ENCODE measurements around the gene ZDHHC12.
"Not testable (repeated sequence)": the region's sequence is repeated elsewhere in the genome, so short reads cannot be mapped to it uniquely, and the experiment has no call there.

ZDHHC12 gene

DNA sequence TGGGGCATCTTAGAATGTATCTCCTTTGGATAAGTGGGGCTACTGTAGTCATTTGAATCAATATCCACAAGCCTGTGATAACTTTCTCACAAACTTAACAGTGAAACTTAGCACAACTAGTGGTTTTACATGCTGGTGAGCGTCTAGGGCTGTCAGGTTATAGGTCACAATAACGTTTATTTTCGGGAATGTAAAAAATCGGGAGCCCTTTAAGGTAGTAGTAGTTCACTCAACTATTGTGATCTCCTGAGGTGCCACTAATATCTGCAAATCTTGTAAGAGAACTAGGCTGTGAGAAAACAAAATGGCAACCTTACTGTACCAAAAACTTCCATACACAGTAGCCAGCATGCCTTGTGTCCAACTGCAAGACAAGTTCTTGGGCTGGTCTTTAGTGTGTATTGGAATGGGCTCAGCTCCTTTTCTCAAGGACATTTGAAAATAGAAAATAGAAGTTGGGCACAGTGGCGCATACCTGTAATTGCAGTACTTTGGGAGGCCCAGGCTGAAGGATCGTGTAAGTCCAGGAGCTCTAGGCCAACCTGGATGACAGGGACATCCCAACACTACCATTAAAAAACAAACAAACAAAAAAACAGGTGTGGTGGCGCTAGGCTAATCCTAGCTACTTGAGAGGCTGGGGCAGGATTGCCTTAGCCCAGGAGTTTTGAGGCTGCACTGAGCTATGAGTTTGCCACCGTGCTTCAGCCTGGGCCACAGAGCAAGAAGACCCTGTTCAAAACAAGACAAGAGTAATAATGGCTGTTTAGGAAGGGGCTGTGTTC is 26.8 kb downstream of the ZDHHC12 start:
- no peak for DNase-seq
- TF ChIP-seq POLR2A (IDR thresholded peaks at IDR 0.05; ENCODE audit: low read length) (no peak), GATA1 (IDR thresholded peaks at IDR 0.05; ENCODE audit: low read depth, low read length) (no peak)

DNA sequence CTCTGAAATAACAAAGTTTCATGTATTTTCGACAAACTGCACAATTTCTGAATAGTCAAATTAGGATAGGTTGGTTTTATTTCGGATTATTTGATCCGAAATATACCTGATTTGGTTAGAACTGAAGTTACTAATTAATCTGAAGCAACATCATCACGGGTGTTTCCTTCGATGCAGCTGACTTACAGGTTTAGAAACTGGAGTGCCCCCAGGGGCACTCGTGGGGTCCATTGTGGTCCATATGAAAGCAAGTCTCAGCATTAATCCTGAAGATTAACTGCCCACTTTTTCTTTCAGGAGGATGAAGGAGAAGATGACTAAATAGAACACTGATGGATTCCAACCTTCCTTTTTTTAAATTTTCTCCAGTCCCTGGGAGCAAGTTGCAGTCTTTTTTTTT is 29.6 kb downstream of the ZDHHC12 start:
- no peak for TF ChIP-seq POLR2A (IDR thresholded peaks at IDR 0.05; ENCODE audit: low read length)
- TF ChIP-seq GATA1 (IDR thresholded peaks at IDR 0.05; ENCODE audit: low read depth, low read length) = no peak
- DNase-seq = no peak

DNA sequence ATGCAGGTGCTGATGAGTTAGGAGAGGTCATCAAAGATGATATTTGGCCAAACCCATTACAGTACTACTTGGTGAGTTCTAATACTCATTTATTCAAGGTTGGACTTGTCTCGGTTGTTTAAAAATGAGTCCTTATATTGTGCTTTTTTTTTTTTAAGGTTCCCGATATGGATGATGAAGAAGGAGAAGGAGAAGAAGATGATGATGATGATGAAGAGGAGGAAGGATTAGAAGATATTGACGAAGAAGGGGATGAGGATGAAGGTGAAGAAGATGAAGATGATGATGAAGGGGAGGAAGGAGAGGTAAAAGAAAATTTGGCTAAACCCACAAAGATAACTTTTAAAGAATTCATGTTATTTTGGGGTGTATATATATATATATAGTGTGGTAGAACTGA is 30.2 kb downstream of the ZDHHC12 start:
- DNase-seq = not testable (repeated sequence)

DNA sequence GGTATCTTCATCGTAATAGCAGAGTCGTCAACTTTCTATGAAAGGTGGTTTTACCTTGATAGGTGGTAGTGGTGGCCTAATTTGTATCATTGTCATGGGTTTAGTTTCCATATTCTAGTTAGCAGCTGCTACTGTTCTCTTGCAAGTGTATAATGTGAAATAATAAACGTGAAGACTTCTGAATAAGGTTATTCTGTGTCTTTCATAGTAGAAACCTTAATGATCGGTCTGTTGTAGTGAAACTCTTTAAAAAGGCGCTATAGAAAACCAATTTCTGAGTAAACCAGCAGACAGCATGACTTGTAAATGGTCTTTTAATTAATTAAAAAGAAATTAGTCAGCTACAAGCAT is 33.3 kb downstream of the ZDHHC12 start:
- TF ChIP-seq POLR2A (IDR thresholded peaks at IDR 0.05; ENCODE audit: low read length) (no peak), GATA1 (IDR thresholded peaks at IDR 0.05; ENCODE audit: low read depth, low read length) (no peak)
- DNase-seq = no peak

DNA sequence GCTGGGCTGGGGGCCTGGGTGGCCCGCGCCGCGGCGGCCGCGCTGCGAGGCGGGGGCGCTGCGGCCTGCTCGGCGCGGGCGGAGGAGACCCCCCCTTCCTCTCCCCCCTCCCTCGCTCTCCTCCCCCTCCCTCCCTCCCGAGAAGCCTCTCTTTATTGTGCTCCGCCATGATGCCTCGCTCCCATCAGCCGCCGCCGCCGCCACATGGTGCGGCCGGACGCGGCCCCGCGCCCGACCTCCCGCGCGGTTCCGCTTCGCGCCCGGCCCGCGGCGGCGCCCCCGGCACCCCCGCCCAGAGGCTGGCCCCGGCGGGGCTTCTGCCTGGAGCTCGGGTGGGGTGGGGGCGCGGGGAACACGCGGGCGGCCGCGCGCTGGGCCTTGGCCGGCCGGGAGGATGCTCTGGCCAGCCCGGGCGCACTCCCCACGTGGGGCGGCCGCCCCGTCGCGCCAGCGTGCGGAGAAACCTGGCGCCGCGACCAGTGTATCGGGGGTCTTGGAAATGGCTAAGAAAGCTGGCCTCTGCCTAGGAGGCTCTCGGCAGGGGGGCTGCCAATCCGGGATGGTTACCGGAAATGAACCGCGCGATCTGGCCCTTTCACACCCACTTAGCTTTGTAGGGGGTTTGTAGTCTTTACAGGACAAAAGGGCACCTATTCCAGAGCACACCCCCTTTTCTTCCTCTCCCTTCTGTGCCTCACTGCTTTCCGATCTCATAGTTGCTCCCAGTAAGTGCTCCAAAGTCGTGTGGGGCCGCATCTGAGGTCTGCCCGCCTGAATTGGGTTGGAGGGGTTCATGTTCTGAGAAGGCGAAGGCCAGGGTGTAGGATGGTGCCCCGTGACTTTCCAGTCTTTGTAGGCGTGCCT is 33.9 kb downstream of the ZDHHC12 start:
- peak; percentile 70 to 77 for DNase-seq
- TF ChIP-seq POLR2A (IDR thresholded peaks at IDR 0.05; ENCODE audit: low read length) (no peak), GATA1 (IDR thresholded peaks at IDR 0.05; ENCODE audit: low read depth, low read length) (no peak)

DNA sequence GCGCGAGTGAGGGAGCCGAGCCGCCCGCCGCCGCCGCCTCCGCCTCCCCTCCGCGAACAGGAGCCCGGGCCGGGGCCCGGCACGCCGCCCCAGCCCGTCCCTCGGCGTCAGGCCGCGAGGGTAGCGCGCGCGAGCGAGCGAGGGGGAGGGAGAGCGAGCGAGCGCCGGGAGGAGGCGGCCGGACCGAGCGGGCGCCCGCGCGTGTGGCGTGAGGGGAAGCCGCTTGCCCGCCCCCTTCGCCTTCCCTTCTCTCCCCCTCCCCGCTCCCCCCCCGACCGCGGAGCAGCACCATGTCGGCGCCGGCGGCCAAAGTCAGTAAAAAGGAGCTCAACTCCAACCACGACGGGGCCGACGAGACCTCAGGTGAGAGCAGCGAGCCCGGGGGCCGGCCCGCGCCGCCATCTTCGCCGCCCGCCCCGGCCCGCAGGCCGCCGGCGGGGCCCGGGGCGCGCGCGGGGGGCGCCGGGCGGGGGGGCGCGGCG is 34.6 kb downstream of the ZDHHC12 start:
- DNase-seq = peak; percentile 81 to 88
- TF ChIP-seq POLR2A (IDR thresholded peaks at IDR 0.05; ENCODE audit: low read length) = peak; percentile 11
- no peak for TF ChIP-seq GATA1 (IDR thresholded peaks at IDR 0.05; ENCODE audit: low read depth, low read length)

DNA sequence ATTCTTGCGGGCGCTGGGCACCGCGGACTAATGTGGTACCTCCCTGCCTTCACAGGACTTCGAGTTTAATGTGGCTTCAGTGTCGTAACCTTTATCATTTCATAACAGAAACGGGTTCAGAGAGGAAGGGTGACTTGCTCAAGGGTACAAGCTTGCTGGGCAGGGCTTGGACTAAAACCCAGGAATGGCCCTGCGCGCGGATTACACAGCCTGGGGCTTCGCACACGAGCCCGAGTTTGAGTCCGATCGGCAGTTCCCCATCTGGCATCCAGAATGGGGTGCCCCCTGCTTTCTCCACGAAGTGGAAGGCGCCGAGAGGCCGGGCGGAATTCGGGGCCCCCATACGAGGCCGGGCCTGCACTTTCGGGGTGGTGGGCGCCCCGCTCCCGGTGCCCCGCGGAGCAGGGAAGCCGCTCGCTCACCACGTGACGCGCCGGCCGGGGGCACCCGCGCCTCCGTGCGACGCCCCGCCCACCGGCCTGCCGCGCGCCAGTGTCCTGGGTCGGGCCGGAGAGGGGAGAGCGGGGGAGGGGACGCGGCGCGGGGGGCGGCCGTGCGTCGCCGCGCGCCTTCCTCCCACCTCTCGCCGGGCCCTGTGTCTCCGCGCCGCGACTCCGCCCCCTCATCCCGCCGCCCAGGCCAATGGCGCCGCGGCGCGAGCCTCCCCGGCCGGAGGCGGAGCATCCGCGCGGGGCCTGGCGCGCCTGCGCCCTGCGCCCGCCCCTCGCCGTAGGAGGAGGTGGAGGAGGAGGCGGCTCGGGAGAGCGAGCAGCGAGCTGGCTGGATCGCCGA is 35.2 kb downstream of the ZDHHC12 start, which contains the start of gene SET:
Gene SET, plus strand, starts transcription at position 722 of the 792 bp plus-strand sequence. CDS start 361 bp downstream, outside the sequence.
- DNase-seq = peak; percentile 96 to 98
- TF ChIP-seq POLR2A (IDR thresholded peaks at IDR 0.05; ENCODE audit: low read length) (peak; percentile 75), GATA1 (IDR thresholded peaks at IDR 0.05; ENCODE audit: low read depth, low read length) (no peak)

DNA sequence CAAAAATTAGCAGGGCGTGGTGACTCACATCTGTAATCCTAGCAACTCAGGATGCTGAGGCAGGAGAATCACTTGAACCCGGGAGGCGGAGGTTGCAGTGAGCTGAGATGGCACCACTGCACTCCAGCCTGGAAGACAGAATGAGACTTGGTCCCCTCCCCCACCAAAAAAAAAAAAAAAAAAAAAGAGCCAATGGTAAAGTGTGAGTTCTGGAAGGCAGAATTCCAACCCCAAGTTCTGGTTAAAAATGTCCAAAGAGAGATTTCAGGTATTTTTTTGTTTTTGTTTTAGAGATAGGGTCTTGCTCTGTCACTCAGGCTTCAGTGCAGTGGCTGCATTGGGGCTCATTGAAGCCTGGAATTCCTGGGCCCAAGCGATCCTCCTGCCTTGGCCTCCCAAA is 36.5 kb downstream of the ZDHHC12 start:
- no peak for TF ChIP-seq GATA1 (IDR thresholded peaks at IDR 0.05; ENCODE audit: low read depth, low read length)
- no peak for DNase-seq

DNA sequence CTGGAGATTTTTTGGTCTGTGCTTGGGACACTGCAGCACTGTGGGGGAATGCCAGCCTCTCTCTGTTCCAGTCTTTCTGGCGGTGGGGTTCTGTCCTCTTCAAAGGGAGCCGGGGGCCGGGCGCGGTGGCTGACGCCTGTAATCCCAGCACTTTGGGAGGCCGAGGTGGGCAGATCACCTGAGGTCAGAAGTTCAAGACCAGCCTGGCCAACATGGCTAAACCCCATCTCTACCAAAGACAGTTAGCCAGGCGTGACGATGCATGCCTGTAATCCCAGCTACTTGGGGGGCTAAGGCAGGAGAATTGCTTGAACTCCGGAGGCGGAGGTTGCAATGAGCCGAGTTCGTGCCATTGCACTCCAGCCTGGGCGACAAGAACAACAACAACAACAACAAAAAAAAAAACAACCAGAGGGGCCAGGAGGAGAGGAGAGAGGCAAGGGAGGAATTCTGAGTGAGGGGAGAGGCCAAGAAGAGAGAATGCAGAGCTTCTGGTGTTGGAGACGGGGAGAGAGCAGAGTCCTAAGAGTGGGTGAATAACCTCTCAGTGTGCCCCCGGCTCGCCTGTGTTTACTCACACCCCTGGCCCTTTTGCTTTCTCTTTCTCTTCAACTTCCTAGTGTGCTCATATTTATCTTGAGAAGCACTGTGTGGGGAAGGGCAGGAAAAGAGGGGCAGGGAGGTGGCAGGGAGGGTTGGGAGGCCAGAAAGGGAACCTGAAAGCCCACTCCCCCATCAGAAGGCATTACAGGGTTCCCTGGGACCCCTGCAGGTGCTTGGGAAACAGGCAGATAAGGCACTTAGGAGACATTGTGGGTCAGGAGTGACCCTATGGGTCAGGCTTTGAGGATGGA is 38.1 kb downstream of the ZDHHC12 start:
- TF ChIP-seq GATA1 (IDR thresholded peaks at IDR 0.05; ENCODE audit: low read depth, low read length) (no peak), POLR2A (IDR thresholded peaks at IDR 0.05; ENCODE audit: low read length) (no peak)
- DNase-seq = peak; percentile 63 to 77

DNA sequence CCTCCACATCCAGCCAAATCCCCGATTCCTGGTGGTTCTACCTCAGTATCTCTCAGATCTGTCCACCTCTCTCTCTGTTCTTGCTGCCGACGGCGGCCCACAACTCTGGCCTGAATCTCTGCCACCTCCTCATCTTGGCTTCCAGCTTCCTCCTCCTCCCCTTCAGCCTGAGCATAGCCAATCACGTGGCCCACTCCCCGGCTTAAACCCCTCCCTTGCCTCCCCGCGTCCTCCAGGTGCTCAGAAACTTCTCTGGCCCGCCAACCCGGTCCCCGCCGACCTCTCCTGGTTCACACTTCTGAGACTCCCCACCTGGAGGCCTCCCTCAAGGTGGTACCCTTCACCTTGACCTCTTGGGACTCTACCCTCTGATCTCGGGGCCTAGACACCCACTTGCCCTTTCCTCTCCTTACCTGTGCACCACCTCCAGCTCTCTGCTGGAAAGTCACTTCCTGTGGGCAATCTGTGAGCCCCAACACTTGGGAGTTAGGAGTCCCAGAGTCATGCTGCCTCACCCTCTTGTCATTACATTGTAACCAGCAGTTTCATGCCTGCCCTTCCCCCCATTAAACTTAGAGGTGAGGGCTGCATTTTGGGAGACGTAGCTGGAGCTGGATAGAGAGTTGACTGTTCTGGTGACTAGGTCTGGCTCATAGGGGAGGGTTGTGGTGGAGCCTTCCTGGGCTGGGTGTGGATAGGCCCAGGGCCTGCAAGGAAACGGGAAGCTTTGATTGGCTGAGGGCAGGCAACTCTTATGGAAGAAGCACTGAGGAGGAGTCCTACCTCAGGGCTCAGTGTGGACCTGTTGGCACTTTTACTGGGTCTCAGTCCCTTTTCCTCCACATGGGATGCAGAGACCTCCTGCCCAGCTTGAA is 39.4 kb downstream of the ZDHHC12 start:
- no peak for TF ChIP-seq GATA1 (IDR thresholded peaks at IDR 0.05; ENCODE audit: low read depth, low read length)
- no peak for TF ChIP-seq POLR2A (IDR thresholded peaks at IDR 0.05; ENCODE audit: low read length)
- DNase-seq = peak; percentile 42 to 47

DNA sequence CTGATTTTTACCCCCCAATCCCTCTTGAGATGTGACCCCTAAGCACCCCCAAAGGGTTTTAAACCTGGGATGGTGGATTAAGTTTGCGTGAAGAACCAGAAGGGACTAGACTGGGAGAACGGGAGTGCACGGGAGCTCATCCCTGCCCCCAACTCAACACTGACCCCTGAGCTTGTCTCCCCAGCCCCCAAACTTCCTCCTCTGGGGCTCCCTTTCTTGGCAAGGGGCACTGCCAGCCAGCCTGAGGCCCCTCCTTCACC is 39.9 kb downstream of the ZDHHC12 start:
- TF ChIP-seq GATA1 (IDR thresholded peaks at IDR 0.05; ENCODE audit: low read depth, low read length) = no peak
- TF ChIP-seq POLR2A (IDR thresholded peaks at IDR 0.05; ENCODE audit: low read length) = no peak
- no peak for DNase-seq

DNA sequence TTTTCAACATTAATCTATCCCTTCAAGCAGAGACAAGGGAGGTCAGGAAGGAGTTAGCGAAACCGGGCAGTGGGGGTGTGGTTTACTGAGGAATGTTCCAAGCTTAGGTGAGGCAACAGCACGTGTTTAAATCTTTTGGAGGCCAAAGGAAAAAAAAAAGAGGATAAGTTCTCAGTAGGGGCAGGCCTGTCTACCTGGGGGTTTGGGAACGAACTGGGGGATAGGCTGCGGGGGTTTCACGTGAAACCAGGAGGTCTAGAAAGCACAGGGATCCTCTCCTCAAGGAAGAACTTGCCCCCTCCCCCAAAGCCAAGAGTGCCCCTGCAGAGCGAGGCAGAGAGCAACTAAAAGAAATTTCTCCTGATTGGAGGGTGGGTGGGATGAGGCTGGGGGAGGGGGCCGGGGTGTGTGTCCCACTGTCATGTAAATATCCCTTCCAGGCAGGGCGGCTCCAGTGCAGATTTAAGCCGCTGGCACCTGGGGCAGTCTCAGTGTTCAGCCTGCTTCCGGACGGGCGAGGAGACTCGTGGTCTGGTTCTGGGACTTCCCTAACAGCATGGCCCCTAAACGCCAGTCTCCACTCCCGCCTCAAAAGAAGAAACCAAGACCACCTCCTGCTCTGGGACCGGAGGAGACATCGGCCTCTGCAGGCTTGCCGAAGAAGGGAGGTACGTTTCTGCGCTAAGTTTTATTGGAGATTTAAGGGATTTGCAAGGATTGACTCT is 40.4 kb downstream of the ZDHHC12 start:
- TF ChIP-seq POLR2A (IDR thresholded peaks at IDR 0.05; ENCODE audit: low read length) = no peak
- TF ChIP-seq GATA1 (IDR thresholded peaks at IDR 0.05; ENCODE audit: low read depth, low read length) = no peak
- DNase-seq = no peak

Data from erythroblast (primary cell).